ENCODE data around the gene CUEDC2. TPM values are rescaled to one million over a fixed set of nuclear protein-coding genes. Genes with fewer than 3 reads are reported as not detected.
A peak's percentile ranks its signal among the peaks of the same experiment; 100 is the strongest.

Gene CUEDC2
- polyA plus RNA-seq (2013, experiment 1 of 4) = 106 TPM
- polyA plus RNA-seq (2013, experiment 2 of 4) = 103 TPM
- polyA plus RNA-seq (2013, experiment 3 of 4) = 91.0 TPM
- 98.4 TPM for polyA plus RNA-seq (2013, experiment 4 of 4)

GRCh38 chr10:102432162-102432950 lies at the start of gene CUEDC2:
Gene CUEDC2, minus strand, starts transcription at chr10:102432574. Its CDS starts 7,386 bp downstream, at chr10:102425188.
- Histone ChIP-seq H3K9me3 (ENCODE audit: control insufficient read depth, low read length) (no peaks in the 10 kb centered on the region), H3K4me3 (ENCODE audit: insufficient read depth, low read depth, low read length) (peak within 1 kb of the TSS; percentile 76), H3K36me3 (ENCODE audit: control insufficient read depth, insufficient read depth, low read length) (no peaks in the 10 kb centered on the region), H3K27me3 (ENCODE audit: control insufficient read depth, insufficient read depth, low read length, poor library complexity, severe bottlenecking) (peaks cover 40% of the 10 kb centered on the region), H3K27ac (ENCODE audit: insufficient read depth, low read depth, low read length, poor library complexity, severe bottlenecking) (no peak within 1 kb of the TSS), H3K4me1 (ENCODE audit: control insufficient read depth, insufficient read depth, low read length) (peaks cover 10% of the 10 kb centered on the region)
- 1% methylated on average over 52 of the region's 52 CpGs for WGBS, 2 experiments

GRCh38 chr10:102480396-102480795 lies 48.0 kb upstream of the CUEDC2 start:
- Histone ChIP-seq H3K9me3 (ENCODE audit: control insufficient read depth, low read length) (no peaks in the 10 kb centered on the region), H3K36me3 (ENCODE audit: control insufficient read depth, insufficient read depth, low read length) (peaks cover 36% of the 10 kb centered on the region), H3K4me1 (ENCODE audit: control insufficient read depth, insufficient read depth, low read length) (no peaks in the 10 kb centered on the region), H3K27me3 (ENCODE audit: control insufficient read depth, insufficient read depth, low read length, poor library complexity, severe bottlenecking) (no peaks in the 10 kb centered on the region), H3K4me3 (ENCODE audit: insufficient read depth, low read depth, low read length) (no peak overlapping the region), H3K27ac (ENCODE audit: insufficient read depth, low read depth, low read length, poor library complexity, severe bottlenecking) (no peak overlapping the region)
- WGBS, 2 experiments = 92% methylated on average over 9 of the region's 9 CpGs

GRCh38 chr10:102479651-102480050 lies 47.3 kb upstream of the CUEDC2 start:
- H3K4me1 ChIP-seq (ENCODE audit: control insufficient read depth, insufficient read depth, low read length) = no peaks in the 10 kb centered on the region
- H3K9me3 ChIP-seq (ENCODE audit: control insufficient read depth, low read length) = no peaks in the 10 kb centered on the region
- no peak overlapping the region for H3K27ac ChIP-seq (ENCODE audit: insufficient read depth, low read depth, low read length, poor library complexity, severe bottlenecking)
- H3K4me3 ChIP-seq (ENCODE audit: insufficient read depth, low read depth, low read length) = no peak overlapping the region
- no peaks in the 10 kb centered on the region for H3K27me3 ChIP-seq (ENCODE audit: control insufficient read depth, insufficient read depth, low read length, poor library complexity, severe bottlenecking)
- peaks cover 33% of the 10 kb centered on the region for H3K36me3 ChIP-seq (ENCODE audit: control insufficient read depth, insufficient read depth, low read length)

- H3K36me3 ChIP-seq (ENCODE audit: control insufficient read depth, insufficient read depth, low read length) = peaks cover 14% of the 10 kb centered on the region
- 92 to 94% methylated on average over 8 to 9 of the region's 9 CpGs for WGBS, 2 experiments
- H3K27me3 ChIP-seq (ENCODE audit: control insufficient read depth, insufficient read depth, low read length, poor library complexity, severe bottlenecking) = no peaks in the 10 kb centered on the region
Measured at GRCh38 chr10:102476466-102477141, 44.2 kb upstream of the CUEDC2 start.

GRCh38 chr10:102475451-102476040 lies 43.2 kb upstream of the CUEDC2 start:
- no peak overlapping the region for H3K4me3 ChIP-seq (ENCODE audit: insufficient read depth, low read depth, low read length)
- no peaks in the 10 kb centered on the region for H3K4me1 ChIP-seq (ENCODE audit: control insufficient read depth, insufficient read depth, low read length)
- H3K27me3 ChIP-seq (ENCODE audit: control insufficient read depth, insufficient read depth, low read length, poor library complexity, severe bottlenecking) = no peaks in the 10 kb centered on the region
- WGBS, 2 experiments = 95 to 96% methylated on average over 9 of the region's 9 CpGs
- H3K27ac ChIP-seq (ENCODE audit: insufficient read depth, low read depth, low read length, poor library complexity, severe bottlenecking) = no peak overlapping the region
- peaks cover 5% of the 10 kb centered on the region for H3K36me3 ChIP-seq (ENCODE audit: control insufficient read depth, insufficient read depth, low read length)
- no peaks in the 10 kb centered on the region for H3K9me3 ChIP-seq (ENCODE audit: control insufficient read depth, low read length)

More at GRCh38 chr10:102476466-102477141, 44.2 kb upstream of the CUEDC2 start:
- no peaks in the 10 kb centered on the region for H3K4me1 ChIP-seq (ENCODE audit: control insufficient read depth, insufficient read depth, low read length)
- H3K27ac ChIP-seq (ENCODE audit: insufficient read depth, low read depth, low read length, poor library complexity, severe bottlenecking) = no peak overlapping the region
- H3K4me3 ChIP-seq (ENCODE audit: insufficient read depth, low read depth, low read length) = no peak overlapping the region
- H3K9me3 ChIP-seq (ENCODE audit: control insufficient read depth, low read length) = no peaks in the 10 kb centered on the region

GRCh38 chr10:102473445-102474331 lies 41.3 kb upstream of the CUEDC2 start:
- no peaks in the 10 kb centered on the region for H3K27me3 ChIP-seq (ENCODE audit: control insufficient read depth, insufficient read depth, low read length, poor library complexity, severe bottlenecking)
- no peaks in the 10 kb centered on the region for H3K36me3 ChIP-seq (ENCODE audit: control insufficient read depth, insufficient read depth, low read length)
- no peak overlapping the region for H3K4me3 ChIP-seq (ENCODE audit: insufficient read depth, low read depth, low read length)
- H3K9me3 ChIP-seq (ENCODE audit: control insufficient read depth, low read length) = no peaks in the 10 kb centered on the region
- H3K4me1 ChIP-seq (ENCODE audit: control insufficient read depth, insufficient read depth, low read length) = no peaks in the 10 kb centered on the region
- WGBS, 2 experiments = 93 to 96% methylated on average over 27 of the region's 27 CpGs
- H3K27ac ChIP-seq (ENCODE audit: insufficient read depth, low read depth, low read length, poor library complexity, severe bottlenecking) = no peak overlapping the region

GRCh38 chr10:102470579-102471546 lies 38.5 kb upstream of the CUEDC2 start:
- H3K27ac ChIP-seq (ENCODE audit: insufficient read depth, low read depth, low read length, poor library complexity, severe bottlenecking) = no peak overlapping the region
- no peaks in the 10 kb centered on the region for H3K27me3 ChIP-seq (ENCODE audit: control insufficient read depth, insufficient read depth, low read length, poor library complexity, severe bottlenecking)
- 91 to 95% methylated on average over 35 to 36 of the region's 36 CpGs for WGBS, 2 experiments
- no peaks in the 10 kb centered on the region for H3K36me3 ChIP-seq (ENCODE audit: control insufficient read depth, insufficient read depth, low read length)
- H3K4me3 ChIP-seq (ENCODE audit: insufficient read depth, low read depth, low read length) = no peak overlapping the region
- H3K4me1 ChIP-seq (ENCODE audit: control insufficient read depth, insufficient read depth, low read length) = no peaks in the 10 kb centered on the region
- H3K9me3 ChIP-seq (ENCODE audit: control insufficient read depth, low read length) = no peaks in the 10 kb centered on the region

- H3K36me3 ChIP-seq (ENCODE audit: control insufficient read depth, insufficient read depth, low read length) = no peaks in the 10 kb centered on the region
- WGBS, 2 experiments = 95 to 96% methylated on average over 9 of the region's 9 CpGs
- H3K4me3 ChIP-seq (ENCODE audit: insufficient read depth, low read depth, low read length) = no peak overlapping the region
- no peaks in the 10 kb centered on the region for H3K4me1 ChIP-seq (ENCODE audit: control insufficient read depth, insufficient read depth, low read length)
- peaks cover 2% of the 10 kb centered on the region for H3K27me3 ChIP-seq (ENCODE audit: control insufficient read depth, insufficient read depth, low read length, poor library complexity, severe bottlenecking)
- no peaks in the 10 kb centered on the region for H3K9me3 ChIP-seq (ENCODE audit: control insufficient read depth, low read length)
- H3K27ac ChIP-seq (ENCODE audit: insufficient read depth, low read depth, low read length, poor library complexity, severe bottlenecking) = no peak overlapping the region
Measured at GRCh38 chr10:102468683-102469082, 36.3 kb upstream of the CUEDC2 start.

GRCh38 chr10:102467971-102468438 lies 35.6 kb upstream of the CUEDC2 start:
- Histone ChIP-seq H3K9me3 (ENCODE audit: control insufficient read depth, low read length) (no peaks in the 10 kb centered on the region), H3K27ac (ENCODE audit: insufficient read depth, low read depth, low read length, poor library complexity, severe bottlenecking) (no peak overlapping the region), H3K36me3 (ENCODE audit: control insufficient read depth, insufficient read depth, low read length) (no peaks in the 10 kb centered on the region), H3K27me3 (ENCODE audit: control insufficient read depth, insufficient read depth, low read length, poor library complexity, severe bottlenecking) (peaks cover 9% of the 10 kb centered on the region), H3K4me1 (ENCODE audit: control insufficient read depth, insufficient read depth, low read length) (no peaks in the 10 kb centered on the region), H3K4me3 (ENCODE audit: insufficient read depth, low read depth, low read length) (no peak overlapping the region)
- 82 to 85% methylated on average over 6 of the region's 6 CpGs for WGBS, 2 experiments

Data from ectodermal cell (in vitro differentiated cells).